ENCODE data around the gene CX3CL1.

The CX3CL1 gene

DNA sequence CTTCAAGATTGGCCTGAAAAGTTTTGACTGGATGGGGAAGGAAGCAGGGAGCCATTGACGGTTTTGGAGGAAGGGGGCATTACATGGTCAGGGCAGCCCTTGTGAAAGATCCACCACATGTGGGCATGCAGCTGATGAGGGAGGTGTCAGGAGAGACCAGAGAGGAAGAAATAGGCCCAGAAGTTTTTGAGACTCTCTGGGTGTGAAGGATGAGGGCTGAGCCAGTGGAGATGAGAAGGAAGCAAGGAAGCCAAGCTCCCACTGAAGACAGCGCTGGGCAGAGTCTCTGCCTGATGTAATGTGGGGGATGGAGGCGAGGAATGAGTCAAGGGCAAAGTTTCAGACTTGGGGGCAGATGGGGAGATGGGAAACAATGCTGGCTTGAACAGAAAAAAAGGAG lies 32.8 kb downstream of the CX3CL1 start:
- no peak for DNase-seq (ENCODE audit: low read depth in 2 of 2)

DNA sequence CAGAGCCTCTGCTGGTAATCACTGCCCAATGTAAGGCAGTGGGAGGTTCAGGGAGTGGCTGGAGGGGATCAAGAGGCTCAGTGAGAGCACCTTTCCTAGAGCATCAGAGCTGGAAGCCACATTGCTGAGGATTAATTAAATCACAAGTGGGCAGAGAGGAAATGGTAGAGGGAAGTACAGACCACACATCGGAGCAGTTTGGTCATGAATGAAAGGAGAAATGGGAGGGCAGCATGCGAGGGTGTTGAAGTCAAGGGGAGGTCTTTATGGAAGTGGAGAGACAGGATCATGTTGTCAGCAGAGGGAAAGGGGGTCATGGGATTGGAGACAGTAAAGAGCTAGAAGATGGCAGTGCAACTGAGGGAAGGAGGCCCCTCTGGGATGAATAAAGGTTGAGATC lies 34.6 kb downstream of the CX3CL1 start:
- DNase-seq (ENCODE audit: low read depth in 2 of 2), result no peak

DNA sequence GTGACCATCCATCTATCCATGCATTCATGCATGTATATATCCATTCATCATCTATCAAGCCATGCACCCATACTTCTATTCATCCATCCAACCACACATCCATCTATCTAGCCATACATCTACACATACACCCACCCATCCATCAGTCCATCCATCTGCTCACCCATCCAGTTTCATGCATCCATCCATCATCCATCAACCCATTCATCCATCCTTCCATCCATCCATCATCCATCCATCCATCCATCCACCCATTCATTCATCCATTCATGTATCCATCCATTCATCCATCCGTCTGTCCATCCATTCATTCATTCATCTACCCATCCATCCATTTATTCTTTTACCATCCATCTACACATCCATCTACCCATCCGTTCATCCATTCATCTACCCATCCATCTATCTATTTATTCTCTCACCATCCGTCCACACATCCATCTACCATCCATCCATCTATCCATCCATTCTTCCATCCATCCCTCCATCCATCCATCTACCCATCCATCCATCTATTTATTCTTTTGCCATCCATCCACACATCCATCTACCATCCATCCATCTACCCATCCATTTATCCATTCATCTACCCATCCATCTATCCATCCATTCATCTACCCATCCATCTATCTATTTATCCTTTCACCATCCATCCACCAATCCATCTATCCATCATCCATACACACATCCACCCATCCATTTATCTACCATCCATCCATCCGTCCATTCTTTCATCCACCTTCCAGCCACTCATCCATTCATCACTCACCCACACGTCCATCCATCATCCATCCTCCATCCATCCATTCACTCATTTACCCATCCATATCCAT lies 35.4 kb downstream of the CX3CL1 start:
- DNase-seq (ENCODE audit: low read depth in 2 of 2), result no peak

DNA sequence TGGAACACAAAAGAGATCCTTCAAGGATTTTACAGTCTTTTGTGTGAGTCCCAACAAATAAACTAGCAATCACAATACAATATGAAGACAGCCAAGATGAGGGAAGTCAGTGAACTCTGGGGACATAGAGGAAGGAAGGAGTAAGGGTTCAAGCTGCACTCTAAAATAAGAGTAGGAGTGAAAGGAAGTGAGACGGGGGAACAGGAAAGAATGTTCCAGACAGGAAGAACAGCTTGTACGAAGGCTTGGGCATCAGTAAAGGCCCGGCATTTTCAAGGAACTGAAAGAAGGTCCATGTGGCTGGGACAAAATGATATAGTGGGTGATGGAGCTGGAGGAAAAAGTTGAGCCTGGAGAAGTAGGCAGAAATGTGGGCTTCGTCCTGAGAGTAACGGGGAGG lies 36.8 kb downstream of the CX3CL1 start:
- no peak for DNase-seq (ENCODE audit: low read depth in 2 of 2)

DNA sequence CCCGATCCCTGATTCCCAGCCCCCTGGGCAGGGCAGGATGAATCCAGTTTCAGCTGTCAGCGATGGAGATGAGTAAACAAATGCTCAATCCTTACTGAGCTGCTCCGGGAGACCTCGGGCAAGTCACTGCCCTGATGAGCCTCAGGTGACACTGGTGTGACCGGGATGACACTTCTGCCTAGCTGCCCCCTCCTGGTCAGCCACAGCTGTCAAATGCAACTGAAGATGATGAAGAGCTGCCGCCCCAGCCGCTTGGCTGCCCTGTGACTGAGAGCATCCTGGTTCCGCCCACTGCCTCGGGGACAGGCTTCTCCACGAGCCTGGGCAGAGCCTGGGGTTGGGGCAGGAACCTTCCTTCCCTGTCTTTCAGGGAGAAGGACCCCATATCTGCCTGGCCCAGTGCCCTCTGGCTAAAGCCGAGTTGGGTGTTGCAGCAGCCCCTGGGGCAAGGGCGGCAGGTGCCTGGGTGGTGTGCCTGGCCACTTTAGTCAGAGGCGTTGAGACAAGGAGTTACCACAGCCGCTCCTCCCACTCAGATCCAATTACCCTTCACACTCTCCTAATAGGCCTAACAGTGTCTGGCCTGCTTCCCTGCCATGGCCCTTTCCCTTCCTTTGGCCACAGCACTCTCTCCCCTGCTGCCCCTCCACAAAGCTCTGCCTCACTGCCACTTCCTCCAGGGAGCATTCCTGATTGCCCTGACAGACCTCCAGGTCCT lies 37.7 kb downstream of the CX3CL1 start:
- DNase-seq (ENCODE audit: low read depth in 2 of 2), result no peak

DNA sequence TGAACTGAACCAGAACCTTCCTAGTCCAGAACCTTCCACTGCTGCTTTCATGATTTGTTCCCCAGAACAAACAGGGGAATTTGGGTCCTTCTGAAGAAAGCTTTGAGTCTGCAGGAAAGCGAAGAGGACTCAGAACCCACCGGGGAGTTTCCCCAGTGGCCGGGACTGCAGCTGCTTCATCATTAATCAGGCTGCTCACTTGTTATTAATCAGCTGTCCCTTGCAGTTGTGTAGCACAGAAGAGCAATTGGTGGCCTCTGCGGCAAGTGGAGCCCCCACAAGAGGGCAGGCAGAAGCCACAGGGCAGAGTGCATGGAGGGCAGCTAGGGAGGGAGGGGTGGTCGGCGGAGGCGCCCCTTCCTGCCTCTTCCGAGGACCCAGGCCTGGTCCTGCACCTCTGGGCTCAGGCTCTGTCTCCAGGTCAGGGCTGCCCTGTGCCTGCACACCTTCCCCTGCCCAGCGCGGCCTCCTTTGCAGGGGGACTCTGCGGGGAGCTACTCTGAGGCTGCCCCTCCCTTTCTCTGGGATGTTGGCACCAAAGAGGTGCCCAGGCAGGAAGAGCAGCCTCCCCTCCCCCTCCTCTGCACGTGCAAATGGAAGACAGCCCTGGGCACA lies 39.2 kb downstream of the CX3CL1 start:
- DNase-seq (ENCODE audit: low read depth in 2 of 2), result no peak

DNA sequence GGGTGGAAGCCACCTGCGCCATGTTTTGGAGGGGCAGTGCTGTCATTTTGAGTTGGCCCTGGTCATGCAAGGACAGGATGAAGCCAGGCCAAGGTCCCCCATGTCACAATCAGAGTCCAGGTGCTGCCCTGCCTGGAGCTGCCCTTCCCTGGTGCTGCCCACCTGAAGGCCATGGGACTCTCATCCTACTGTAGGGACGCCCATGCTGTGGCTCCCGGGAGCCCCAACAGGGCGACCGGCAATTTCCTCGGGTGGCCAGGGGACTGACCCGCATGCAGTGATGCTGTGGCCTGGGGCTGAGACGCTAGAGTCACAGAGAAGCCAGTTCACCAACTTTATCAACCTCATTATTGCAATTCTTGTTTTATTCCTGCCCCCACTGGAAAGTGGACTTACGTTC lies 40.3 kb downstream of the CX3CL1 start:
- no peak for DNase-seq (ENCODE audit: low read depth in 2 of 2)

DNA sequence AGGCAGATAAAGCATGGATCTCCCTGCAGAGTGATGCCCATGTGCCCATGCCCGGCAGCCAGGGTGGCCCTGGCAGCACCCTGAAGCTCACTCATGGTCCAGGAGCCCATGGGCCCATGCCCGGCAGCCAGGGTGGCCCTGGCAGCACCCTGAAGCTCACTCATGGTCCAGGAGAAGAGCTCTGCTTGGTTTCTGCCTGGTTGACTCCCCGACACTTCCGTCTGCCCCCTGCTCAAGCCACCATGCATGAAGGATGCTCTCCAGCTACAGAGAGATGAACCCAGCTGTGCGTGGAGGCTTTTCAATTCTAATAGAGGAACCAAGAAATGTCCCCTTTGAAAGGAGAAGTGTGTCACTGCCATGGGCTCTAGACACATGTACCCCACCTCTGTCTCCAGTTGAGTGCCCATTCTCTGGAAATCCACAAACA lies 41.0 kb downstream of the CX3CL1 start:
- no peak for DNase-seq (ENCODE audit: low read depth in 2 of 2)

DNA sequence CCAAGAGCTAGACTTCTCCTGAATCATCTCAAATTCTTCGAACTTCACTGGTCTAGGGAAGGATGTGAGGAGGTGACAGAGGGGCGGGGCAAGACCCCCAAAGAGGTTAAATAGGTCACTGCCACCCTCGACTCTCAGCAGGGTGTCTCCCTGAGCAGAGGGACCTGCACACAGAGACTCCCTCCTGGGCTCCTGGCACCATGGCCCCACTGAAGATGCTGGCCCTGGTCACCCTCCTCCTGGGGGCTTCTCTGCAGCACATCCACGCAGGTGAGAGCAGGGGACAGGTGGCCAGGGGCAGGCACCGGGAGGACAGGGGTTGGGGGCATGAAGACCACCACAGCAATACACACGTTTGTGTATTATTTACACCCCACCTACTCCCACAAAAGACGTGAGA lies 41.4 kb downstream of the CX3CL1 start:
- no peak for DNase-seq (ENCODE audit: low read depth in 2 of 2)

DNA sequence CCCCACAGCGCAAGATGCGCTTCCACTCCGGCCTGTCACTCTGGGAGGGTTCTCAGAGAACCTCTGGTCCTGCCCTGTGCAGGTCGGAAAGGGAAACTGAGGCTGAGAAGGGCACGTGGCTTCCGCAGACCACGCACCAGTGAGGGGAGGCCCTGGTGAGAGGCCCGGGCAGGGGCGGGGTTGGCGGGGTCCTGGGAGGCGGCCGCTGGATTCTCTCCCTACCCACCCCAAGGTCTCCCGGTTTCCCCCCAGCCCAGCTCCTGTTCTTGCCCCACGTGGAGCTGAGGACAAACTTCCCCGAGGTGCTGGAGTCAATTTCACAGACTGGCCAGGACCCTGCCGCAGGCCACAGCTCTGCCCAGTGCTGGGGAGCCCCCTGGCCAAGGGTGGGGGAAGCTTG lies 43.8 kb downstream of the CX3CL1 start:
- DNase-seq (ENCODE audit: low read depth in 2 of 2), result no peak

DNA sequence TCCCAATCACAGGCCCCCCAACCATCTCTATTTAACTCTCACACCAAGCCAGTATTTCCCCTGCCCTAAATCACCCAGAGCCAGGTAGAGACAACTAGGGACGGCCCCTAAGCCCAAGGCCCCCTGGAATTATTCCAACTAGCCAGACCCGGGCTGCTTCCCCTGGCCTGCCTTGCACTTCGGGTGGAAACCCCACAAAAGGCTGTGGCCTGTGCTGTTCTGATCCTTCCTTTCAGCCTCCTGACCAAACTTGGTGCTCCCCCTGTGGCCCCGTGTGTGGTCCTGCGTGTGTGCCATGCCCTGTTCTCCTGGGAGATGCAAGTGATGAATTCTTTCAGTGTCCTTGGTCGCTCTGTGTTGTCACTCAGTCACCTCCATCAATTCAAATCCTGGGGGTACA lies 47.2 kb downstream of the CX3CL1 start:
- no peak for DNase-seq (ENCODE audit: low read depth in 2 of 2)

DNA sequence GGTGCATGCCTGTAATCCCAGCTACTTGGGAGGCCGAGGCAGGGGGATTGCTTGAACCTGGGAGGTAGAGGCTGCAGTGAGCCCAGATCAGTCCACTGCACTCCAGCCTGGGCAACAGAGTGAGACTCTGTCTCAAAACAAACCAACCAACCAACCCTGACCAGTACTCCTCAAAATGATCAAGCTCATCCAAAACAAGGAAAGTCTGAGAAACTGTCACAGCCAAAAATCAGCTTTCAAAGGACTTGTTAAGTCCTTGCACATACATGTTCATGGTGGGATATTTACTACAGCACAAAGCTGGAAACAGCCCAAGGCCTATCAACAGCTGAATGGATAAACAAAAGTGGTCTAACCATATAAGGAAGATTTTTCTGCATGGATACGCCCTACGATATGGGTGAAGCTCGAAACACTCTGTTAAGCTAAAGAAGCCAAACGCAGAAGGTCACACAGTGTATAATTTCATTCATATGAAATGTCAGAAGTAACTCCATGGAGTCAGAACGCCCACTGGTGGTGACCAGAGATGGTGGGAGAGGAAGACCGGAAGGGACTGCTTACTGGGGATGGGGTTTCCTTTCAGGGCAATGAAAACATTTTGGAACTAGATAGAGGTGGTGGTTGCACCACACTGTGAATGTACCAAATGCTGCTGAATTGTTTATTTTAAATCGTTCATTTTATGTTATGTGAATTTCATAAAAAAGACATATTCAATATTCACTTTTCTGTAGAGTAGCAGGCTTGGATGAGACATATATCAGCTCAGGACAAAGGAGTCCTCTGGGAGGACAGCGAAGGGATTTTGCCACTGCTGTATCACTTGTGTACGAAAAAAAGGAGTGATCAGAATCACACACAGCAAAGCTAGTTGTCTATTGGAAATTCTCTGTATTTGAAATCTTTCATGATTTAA lies 50.0 kb downstream of the CX3CL1 start:
- no peak for DNase-seq (ENCODE audit: low read depth in 2 of 2)

DNA sequence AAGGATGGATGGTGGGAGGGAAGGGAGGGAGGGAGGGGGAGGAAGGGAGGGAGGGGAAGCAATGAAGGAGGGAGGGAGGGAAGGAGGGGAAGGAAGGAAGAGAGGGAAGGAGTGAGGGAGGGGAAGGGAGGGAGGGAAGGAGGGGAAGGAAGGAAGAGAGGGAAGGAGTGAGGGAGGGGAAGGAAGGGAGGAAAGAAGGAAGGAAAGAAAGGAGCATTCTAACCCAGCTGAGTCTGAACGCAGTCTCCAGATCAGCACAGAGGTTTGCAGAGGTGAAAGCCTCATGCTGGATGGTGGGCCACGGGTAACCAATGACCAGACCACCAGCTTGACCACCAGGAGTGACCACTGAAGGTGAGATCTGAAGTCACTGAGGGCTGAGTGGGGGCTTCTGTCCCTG lies 50.9 kb downstream of the CX3CL1 start:
- no peak for DNase-seq (ENCODE audit: low read depth in 2 of 2)

DNA sequence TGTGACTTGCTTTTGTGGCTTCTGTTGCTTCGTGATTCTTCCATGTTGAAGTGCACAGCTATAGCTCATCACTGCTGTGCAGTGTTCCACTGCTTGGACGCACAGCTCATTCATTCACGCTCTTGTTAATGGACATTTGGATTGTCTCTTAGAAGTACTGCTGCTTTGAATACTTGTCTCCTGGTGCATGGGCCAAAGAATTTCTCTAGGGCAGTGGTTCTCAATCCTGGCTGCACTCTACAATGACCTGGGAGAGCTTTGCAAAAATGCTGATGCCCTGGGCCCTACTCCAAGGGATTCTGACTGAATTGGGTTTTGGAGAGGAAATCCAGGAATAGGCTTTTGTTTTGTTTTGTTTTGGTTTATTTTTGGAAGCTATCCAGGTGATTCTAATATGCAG lies 52.3 kb downstream of the CX3CL1 start:
- no peak for DNase-seq (ENCODE audit: low read depth in 2 of 2)

DNA sequence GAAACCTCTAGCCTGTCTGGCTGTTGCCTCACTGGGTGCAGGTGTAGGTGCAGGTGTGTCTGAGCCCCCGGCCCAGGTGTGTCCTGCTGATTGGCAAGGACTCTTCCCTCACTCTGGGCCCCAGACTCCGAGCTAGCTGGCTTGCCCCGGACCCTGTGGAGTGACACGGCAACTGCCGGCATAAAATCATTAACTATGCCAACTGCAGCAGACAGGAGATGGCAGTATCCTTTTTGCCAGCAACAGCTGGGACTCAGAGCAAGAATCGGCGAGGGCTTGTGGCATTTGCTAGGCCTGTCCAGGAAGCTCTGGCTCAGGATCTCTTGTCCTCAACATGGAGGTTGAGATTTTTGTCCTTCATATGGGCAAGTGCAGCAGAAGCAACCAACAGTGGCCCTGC lies 54.1 kb downstream of the CX3CL1 start:
- no peak for DNase-seq (ENCODE audit: low read depth in 2 of 2)

DNA sequence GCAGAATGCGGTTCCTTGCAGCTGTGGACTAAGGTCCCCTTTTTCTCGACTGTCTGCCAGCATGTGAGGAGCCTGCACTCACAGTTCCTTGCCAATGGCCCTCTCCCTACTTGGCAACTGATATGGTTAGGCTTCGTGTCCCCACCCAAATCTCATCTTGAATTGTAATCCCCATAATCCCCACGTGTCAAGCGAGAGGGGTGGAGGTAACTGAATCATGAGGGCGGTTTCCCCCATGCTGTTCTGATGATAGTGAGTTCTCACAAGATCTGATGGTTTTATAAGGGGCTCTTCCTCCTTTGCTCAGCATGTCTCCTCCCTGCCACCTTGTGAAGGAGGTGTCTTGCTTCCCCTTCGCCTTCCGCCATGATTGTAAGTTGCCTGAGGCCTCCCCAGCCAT lies 55.0 kb downstream of the CX3CL1 start:
- no peak for DNase-seq (ENCODE audit: low read depth in 2 of 2)

DNA sequence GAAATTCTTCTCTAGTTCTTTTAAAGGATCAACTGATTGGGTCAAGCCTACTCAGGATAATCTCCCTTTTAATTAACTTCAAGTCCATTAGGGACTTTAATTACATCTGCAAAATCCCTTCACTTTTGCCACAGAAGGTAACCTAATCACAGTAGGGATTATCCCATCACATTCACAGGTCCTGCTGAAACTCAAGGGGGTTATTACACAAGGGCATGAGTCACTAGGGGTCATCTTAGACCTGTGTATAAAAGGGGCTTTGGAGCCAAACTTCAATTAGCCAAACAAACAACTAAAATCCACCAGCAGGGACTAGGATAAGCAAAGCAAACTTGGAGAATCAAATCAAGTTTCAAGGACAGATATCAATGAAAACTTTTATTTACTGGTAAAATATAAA lies 55.5 kb downstream of the CX3CL1 start:
- no peak for DNase-seq (ENCODE audit: low read depth in 2 of 2)

DNA sequence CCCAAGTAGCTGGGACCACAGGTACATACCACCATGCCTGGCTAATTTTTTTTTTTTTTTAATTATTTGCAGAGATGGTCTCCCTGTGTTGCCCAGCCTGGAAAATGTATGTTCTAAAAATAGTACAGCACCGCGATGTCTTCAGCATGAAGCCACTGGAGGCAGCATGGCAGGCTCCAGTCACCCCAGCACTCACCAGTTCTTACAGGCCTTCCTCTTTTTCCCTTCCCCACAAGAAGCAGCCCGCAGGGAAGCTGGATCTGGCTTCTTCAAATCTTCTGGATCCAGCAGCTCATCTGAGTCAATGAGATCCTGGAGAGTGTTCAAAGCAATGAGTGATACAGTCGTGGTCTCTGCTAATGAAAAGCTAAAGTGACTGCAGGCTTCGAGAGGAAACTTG lies 58.7 kb downstream of the CX3CL1 start:
- DNase-seq (ENCODE audit: low read depth in 2 of 2), result no peak

DNA sequence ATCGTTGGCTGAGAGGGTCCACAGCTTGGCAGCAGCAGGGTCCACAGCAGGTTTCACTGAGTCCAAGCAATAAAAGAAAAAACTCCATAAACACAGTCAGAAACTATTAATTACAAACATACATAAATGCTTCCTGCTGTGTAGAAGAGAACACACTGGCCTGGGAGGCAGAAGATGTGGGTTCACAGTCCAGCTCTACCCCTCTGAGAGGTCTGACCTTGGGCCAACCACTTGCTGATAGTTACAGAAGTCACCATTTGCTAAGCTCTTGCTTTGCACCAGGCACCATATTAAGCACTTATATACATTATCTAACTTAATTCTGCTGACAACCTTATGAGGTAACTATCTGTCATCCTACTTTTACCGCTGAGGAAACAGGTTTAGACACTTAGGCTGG lies 60.2 kb downstream of the CX3CL1 start:
- DNase-seq (ENCODE audit: low read depth in 2 of 2), result no peak

DNA sequence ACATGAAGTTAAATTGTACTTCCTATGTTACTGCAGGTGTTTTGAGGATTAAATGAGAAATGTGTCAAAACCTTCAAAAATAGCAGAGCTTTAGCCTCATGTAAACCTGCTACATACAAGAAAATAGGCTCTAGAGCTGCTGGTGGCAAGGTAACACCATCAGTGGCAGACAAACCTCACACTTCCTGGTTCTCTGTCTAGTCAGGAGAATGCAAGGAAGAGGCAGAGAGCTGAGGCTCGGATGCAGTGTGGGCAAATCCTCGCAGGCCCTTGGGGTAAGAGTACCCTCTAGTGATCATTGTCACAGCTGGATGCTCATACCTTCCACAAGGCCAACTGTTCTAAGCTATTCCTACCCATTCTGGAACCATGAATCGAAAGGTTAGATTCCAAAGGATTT lies 60.7 kb downstream of the CX3CL1 start:
- DNase-seq (ENCODE audit: low read depth in 2 of 2), result no peak

DNA sequence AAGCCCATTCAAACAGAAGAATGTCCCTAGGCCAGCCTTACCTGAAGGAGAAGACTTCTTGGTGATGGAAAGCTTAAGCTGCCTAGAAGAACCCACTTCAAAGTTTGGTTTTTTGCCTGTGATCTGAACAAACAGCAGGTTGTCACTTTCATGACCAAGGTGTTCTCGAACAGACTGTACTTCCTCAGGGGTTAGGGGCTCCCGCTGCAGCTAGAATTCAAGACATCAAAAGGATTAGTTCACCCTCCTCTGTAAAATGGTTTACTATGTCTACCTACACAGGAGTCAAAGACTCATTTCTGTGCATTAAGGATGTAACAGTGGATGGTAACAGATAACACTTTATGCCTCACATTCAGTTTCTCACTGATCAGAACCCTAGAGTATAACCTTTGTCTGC lies 61.7 kb downstream of the CX3CL1 start:
- no peak for DNase-seq (ENCODE audit: low read depth in 2 of 2)
